B cell (primary cell): Measurements from ENCODE around the gene PPP5C.

Experiments
- EZH2 ChIP-seq: IDR thresholded peaks from 2 replicates; pipeline ENCODE4 v1.6.1; 2012; ENCODE audit warnings: borderline replicate concordance, low read depth, mild to moderate bottlenecking, moderate library complexity, low read length; ENCODE audit not compliant: insufficient read depth, poor library complexity, severe bottlenecking
- TF ChIP-seq, protein P1 (sequence below): fragments of 200-600 bp; IDR thresholded peaks from one replicate; pipeline ENCODE4 v1.8.0; 2022; ENCODE audit warnings: antibody characterized with exemption, mild to moderate bottlenecking

DNA sequence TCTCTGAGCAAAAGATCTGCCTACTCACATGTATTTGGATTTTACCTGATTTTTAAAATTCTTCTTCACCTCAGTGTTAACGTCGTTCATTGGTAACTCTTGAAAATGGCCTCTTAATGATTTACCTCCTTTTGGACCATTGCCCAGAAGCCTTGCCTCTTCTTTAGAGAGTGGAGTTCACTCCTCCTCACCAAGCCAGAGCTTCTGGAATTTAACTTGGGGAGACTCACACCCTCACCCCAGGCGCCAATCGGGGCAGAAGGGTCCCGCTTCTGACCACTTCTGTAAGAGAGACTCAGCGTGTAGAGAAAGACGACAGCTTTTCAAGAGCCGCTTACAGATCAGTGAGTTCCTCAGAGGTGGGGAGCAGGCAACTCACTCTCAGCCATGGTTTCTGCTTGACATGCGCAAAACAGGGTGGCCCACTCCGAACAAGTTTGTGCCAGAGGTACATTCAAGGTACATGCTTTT lies 79.2 kb downstream of the PPP5C start:
- TF ChIP-seq, protein P1, sequence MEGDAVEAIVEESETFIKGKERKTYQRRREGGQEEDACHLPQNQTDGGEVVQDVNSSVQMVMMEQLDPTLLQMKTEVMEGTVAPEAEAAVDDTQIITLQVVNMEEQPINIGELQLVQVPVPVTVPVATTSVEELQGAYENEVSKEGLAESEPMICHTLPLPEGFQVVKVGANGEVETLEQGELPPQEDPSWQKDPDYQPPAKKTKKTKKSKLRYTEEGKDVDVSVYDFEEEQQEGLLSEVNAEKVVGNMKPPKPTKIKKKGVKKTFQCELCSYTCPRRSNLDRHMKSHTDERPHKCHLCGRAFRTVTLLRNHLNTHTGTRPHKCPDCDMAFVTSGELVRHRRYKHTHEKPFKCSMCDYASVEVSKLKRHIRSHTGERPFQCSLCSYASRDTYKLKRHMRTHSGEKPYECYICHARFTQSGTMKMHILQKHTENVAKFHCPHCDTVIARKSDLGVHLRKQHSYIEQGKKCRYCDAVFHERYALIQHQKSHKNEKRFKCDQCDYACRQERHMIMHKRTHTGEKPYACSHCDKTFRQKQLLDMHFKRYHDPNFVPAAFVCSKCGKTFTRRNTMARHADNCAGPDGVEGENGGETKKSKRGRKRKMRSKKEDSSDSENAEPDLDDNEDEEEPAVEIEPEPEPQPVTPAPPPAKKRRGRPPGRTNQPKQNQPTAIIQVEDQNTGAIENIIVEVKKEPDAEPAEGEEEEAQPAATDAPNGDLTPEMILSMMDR: no peak
- TF ChIP-seq EZH2: no peak
